IMR-90 (cell line): ENCODE data around the gene SEMA4D. TPM values are rescaled to one million over a fixed set of nuclear protein-coding genes. Genes with fewer than 3 reads are reported as not detected.

Experiments
- ATAC-seq: fragments of 200-7000 bp; cut with Tn5 transposase; 2 replicates; pipeline ENCODE4 v1.9.1; 2020; ENCODE audit warnings: low read depth, mild to moderate bottlenecking, moderate library complexity
- BruUV-seq: library from RNA; stranded (reverse); fragments of 400-500 nt; replicated peaks from 2 replicates; lab custom pipeline; 2021; lab: Mats Ljungman, UMichigan
- CTCF ChIA-PET: fragments of 300-600 bp; formaldehyde crosslinking; extraction: SDS; loops from one replicate; lab custom pipeline; 2021; ENCODE audit warnings: antibody characterized with exemption; lab: Yijun Ruan, JAX
- POLR2A ChIA-PET: fragments of 300-600 bp; sonication (Branson Sonifier 250); formaldehyde crosslinking; loops from one replicate; lab custom pipeline; 2022; ENCODE audit warnings: antibody characterized with exemption; ENCODE audit not compliant: unreplicated experiment; lab: Charles Lee
- DNase-seq: peaks from one replicate; pipeline ENCODE4 v3.0.0; 2013
- H2AFZ ChIP-seq: replicated peaks from 2 replicates; pipeline ENCODE3; 2013; ENCODE audit warnings: low read length, mild to moderate bottlenecking; ENCODE audit not compliant: poor library complexity
- H2AK5ac ChIP-seq: 2 replicates; pipeline ENCODE4 v1.6.1; 2013; ENCODE audit warnings: low read depth, low read length, inconsistent platforms
- H2AK9ac ChIP-seq: replicated peaks from 2 replicates; pipeline ENCODE3; 2013; ENCODE audit warnings: mild to moderate bottlenecking, low read depth, low read length, moderate library complexity; ENCODE audit not compliant: poor library complexity
- H2BK120ac ChIP-seq: 2 replicates; pipeline ENCODE4 v1.6.1; 2013; ENCODE audit warnings: low read depth, low read length, inconsistent platforms
- H2BK15ac ChIP-seq: 3 replicates; pipeline ENCODE4 v1.6.1; 2013; ENCODE audit warnings: low read depth, low read length, inconsistent platforms
- H2BK20ac ChIP-seq: 2 replicates; pipeline ENCODE4 v1.6.1; 2013; ENCODE audit warnings: low read depth, mild to moderate bottlenecking, inconsistent platforms, low read length, moderate library complexity
- H2BK5ac ChIP-seq: 2 replicates; pipeline ENCODE4 v1.6.1; 2013; ENCODE audit warnings: mild to moderate bottlenecking, low read depth, low read length, inconsistent platforms; ENCODE audit not compliant: poor library complexity, severe bottlenecking
- H3K14ac ChIP-seq: replicated peaks from 2 replicates; pipeline ENCODE4 v1.6.1; 2013; ENCODE audit warnings: low read depth, low read length, inconsistent platforms
- H3K18ac ChIP-seq: 2 replicates; pipeline ENCODE4 v1.6.1; 2013; ENCODE audit warnings: low read depth, low read length, control low read depth
- H3K23ac ChIP-seq: 2 replicates; pipeline ENCODE4 v1.6.1; 2013; ENCODE audit warnings: low read depth, low read length, inconsistent platforms
- H3K27ac ChIP-seq: 2 replicates; pipeline ENCODE4 v1.5.1; 2013; ENCODE audit warnings: mild to moderate bottlenecking, control low read depth, low read length; ENCODE audit not compliant: insufficient read depth
- H3K27me3 ChIP-seq: 2 replicates; pipeline ENCODE4 v1.6.1; 2013; ENCODE audit warnings: low read length; ENCODE audit not compliant: control insufficient read depth, insufficient read depth
- H3K36me3 ChIP-seq: 2 replicates; pipeline ENCODE4 v1.6.1; 2013; ENCODE audit warnings: low read length, mixed read lengths; ENCODE audit not compliant: control insufficient read depth, insufficient read depth
- H3K4ac ChIP-seq: 2 replicates; pipeline ENCODE4 v1.6.1; 2013; ENCODE audit warnings: low read depth, low read length, inconsistent platforms
- H3K4me1 ChIP-seq: 2 replicates; pipeline ENCODE4 v1.6.1; 2013; ENCODE audit warnings: low read length, mixed read lengths; ENCODE audit not compliant: control insufficient read depth, insufficient read depth
- H3K4me2 ChIP-seq: 2 replicates; pipeline ENCODE4 v1.6.1; 2013; ENCODE audit warnings: low read depth, mild to moderate bottlenecking, control low read depth, low read length, moderate library complexity
- H3K4me3 ChIP-seq: 2 replicates; pipeline ENCODE4 v1.5.1; 2013; ENCODE audit warnings: low read depth, mild to moderate bottlenecking, control low read depth, low read length, moderate library complexity; ENCODE audit not compliant: insufficient read depth
- H3K56ac ChIP-seq: 2 replicates; pipeline ENCODE4 v1.6.1; 2013; ENCODE audit warnings: low read length, inconsistent platforms; ENCODE audit not compliant: insufficient read depth; ENCODE audit errors: extremely low read depth
- H3K79me1 ChIP-seq, 2 experiments: 2 replicates each; pipeline ENCODE4 v1.6.1; 2013; ENCODE audit warnings: low read length in 2 of 2, inconsistent platforms in 1 of 2, low read depth in 1 of 2
- H3K9ac ChIP-seq: 2 replicates; pipeline ENCODE4 v1.6.1; 2013; ENCODE audit warnings: low read depth, low read length, control low read depth
- H3K9me1 ChIP-seq: 2 replicates; pipeline ENCODE4 v1.6.1; 2013; ENCODE audit warnings: low read length, inconsistent platforms; ENCODE audit not compliant: insufficient read depth
- H3K9me3 ChIP-seq: 2 replicates; pipeline ENCODE4 v1.6.1; 2013; ENCODE audit warnings: low read length; ENCODE audit not compliant: control insufficient read depth, insufficient read depth
- H4K20me1 ChIP-seq: 2 replicates; pipeline ENCODE4 v1.6.1; 2013; ENCODE audit warnings: low read length, inconsistent platforms; ENCODE audit not compliant: insufficient read depth
- H4K5ac ChIP-seq: 2 replicates; pipeline ENCODE4 v1.6.1; 2013; ENCODE audit warnings: mild to moderate bottlenecking, low read depth, low read length, control low read depth
- H4K8ac ChIP-seq, 2 experiments: 2 replicates each; pipeline ENCODE4 v1.6.1; 2013; ENCODE audit warnings: low read depth in 2 of 2, low read length in 2 of 2, control low read depth in 1 of 2, inconsistent platforms in 1 of 2
- H4K91ac ChIP-seq: 2 replicates; pipeline ENCODE4 v1.6.1; 2013; ENCODE audit warnings: low read depth, low read length, inconsistent platforms; ENCODE audit not compliant: insufficient read depth
- BHLHE40 ChIP-seq: fragments of 150-350 bp; IDR thresholded peaks from 2 replicates; pipeline ENCODE4 v1.6.1; 2016; ENCODE audit warnings: mild to moderate bottlenecking, low read depth, low read length
- CEBPB ChIP-seq: IDR thresholded peaks from 2 replicates; pipeline ENCODE4 v1.6.1; 2012; ENCODE audit warnings: low read depth, low read length, improper control_type of control experiment
- CHD1 ChIP-seq: IDR thresholded peaks from 2 replicates; pipeline ENCODE4 v1.6.1; 2012; ENCODE audit warnings: low read depth, low read length, improper control_type of control experiment
- CTCF ChIP-seq: conservative IDR thresholded peaks from 2 replicates; pipeline ENCODE4 v1.5.1; 2012; ENCODE audit warnings: mild to moderate bottlenecking, low read depth, low read length, improper control_type of control experiment
- ELK1 ChIP-seq: fragments of 150-350 bp; IDR thresholded peaks from 2 replicates; pipeline ENCODE4 v1.6.1; 2016; ENCODE audit warnings: low read depth, mild to moderate bottlenecking, low read length, moderate library complexity, borderline replicate concordance
- FOS ChIP-seq: fragments of 150-350 bp; IDR thresholded peaks from 2 replicates; pipeline ENCODE4 v1.6.1; 2016; ENCODE audit warnings: low read depth, low read length
- MAFK ChIP-seq: IDR thresholded peaks from 2 replicates; pipeline ENCODE4 v1.6.1; 2012; ENCODE audit warnings: low read depth, low read length, improper control_type of control experiment
- MAZ ChIP-seq: IDR thresholded peaks from 2 replicates; pipeline ENCODE4 v1.6.1; 2012; ENCODE audit warnings: low read depth, mild to moderate bottlenecking, low read length, improper control_type of control experiment, moderate library complexity, borderline replicate concordance
- MXI1 ChIP-seq: IDR thresholded peaks from 2 replicates; pipeline ENCODE4 v1.6.1; 2012; ENCODE audit warnings: low read depth, mild to moderate bottlenecking, low read length, moderate library complexity, borderline replicate concordance
- NFE2L2 ChIP-seq: fragments of 150-350 bp; IDR thresholded peaks from 2 replicates; pipeline ENCODE4 v1.6.1; 2016; ENCODE audit warnings: low read depth, mild to moderate bottlenecking, low read length
- POLR2A ChIP-seq: IDR thresholded peaks from 2 replicates; pipeline ENCODE4 v1.6.1; 2012; ENCODE audit warnings: mild to moderate bottlenecking, low read depth, low read length
- RAD21 ChIP-seq: IDR thresholded peaks from 2 replicates; pipeline ENCODE4 v1.6.1; 2012; ENCODE audit warnings: low read length, improper control_type of control experiment
- RCOR1 ChIP-seq: IDR thresholded peaks from 2 replicates; pipeline ENCODE4 v1.6.1; 2012; ENCODE audit warnings: mild to moderate bottlenecking, low read length, improper control_type of control experiment; ENCODE audit not compliant: insufficient replicate concordance
- RFX5 ChIP-seq: IDR thresholded peaks from 2 replicates; pipeline ENCODE4 v1.8.0; 2012; ENCODE audit warnings: low read depth, mild to moderate bottlenecking, low read length, moderate library complexity
- SMC3 ChIP-seq: fragments of 150-350 bp; IDR thresholded peaks from 2 replicates; pipeline ENCODE4 v1.6.1; 2016; ENCODE audit warnings: low read depth, mild to moderate bottlenecking, antibody characterized with exemption, low read length, moderate library complexity
- WGBS, 2 experiments: methylation state at CpG; one replicate each; pipeline versions ENCODE4 v1.1.5 to v1.1.7; 2013; ENCODE audit warnings: missing lambda C conversion rate in 2 of 2; ENCODE audit not compliant: insufficient read length in 1 of 2; ENCODE audit errors: extremely low coverage in 2 of 2; 5-methylcytosine and 5-hydroxymethylcytosine counted together
- dilution Hi-C: fragments of 300-500 bp; cut with HindIII; formaldehyde crosslinking; loops from one replicate; pipeline ENCODE4 v1.14.3; 2018; ENCODE audit warnings: low sequenced_read_pairs; ENCODE audit not compliant: unreplicated experiment
- in situ Hi-C: fragments of 300-500 bp; cut with MboI; formaldehyde crosslinking; loops from 3 replicates; pipeline ENCODE4 v1.14.3; 2019; ENCODE audit warnings: low sequenced_read_pairs, inconsistent platforms, mixed read lengths
- intact Hi-C: fragments of 100-400 bp; cut with micrococcal nuclease; formaldehyde crosslinking; loops from 2 replicates; pipeline ENCODE4 v1.10.0; 2022
- polyA plus RNA-seq, 3 experiments: library from polyadenylated mRNA; depleted of rRNA; stranded (reverse); fragments of >200 nt; gene quantifications; 2 replicates each; pipeline ENCODE4 v1.2.3, GENCODE V29; 2012; ENCODE audit warnings: low replicate concordance in 1 of 3
- total RNA-seq: library from RNA; depleted of rRNA; stranded (reverse); fragments of >200 nt; gene quantifications from 2 replicates; pipeline ENCODE4 v1.2.3, GENCODE V29; 2012
- TF ChIP-seq, protein P1 (sequence below): fragments of 150-350 bp; IDR thresholded peaks from 2 replicates; pipeline ENCODE4 v1.6.1; 2017; ENCODE audit warnings: mild to moderate bottlenecking, antibody characterized with exemption, low read length, low read depth

SEMA4D gene
- total and polyA plus RNA-seq, 2 of the 4 experiments (the other 2 are of a cell fraction): 0.90 to 1.5 TPM

GRCh38 chr9:89453452-89453851, 44.5 kb downstream of the SEMA4D start:
- Histone ChIP-seq H3K27ac (no peak overlapping the region), H3K9me3 (no peaks in the 10 kb centered on the region), H3K4ac (no peak overlapping the region), H3K27me3 (no peaks in the 10 kb centered on the region), H2BK120ac (no peak overlapping the region), H3K14ac (no peak overlapping the region), H3K4me2 (no peak overlapping the region), H3K79me1 (no peaks in the 10 kb centered on the region), H2BK20ac (no peak overlapping the region), H3K36me3 (peaks cover 10% of the 10 kb centered on the region), H3K18ac (no peak overlapping the region), H2BK5ac (no peak overlapping the region), H4K91ac (no peak overlapping the region), H3K9ac (no peak overlapping the region), H3K23ac (no peak overlapping the region), H4K8ac (no peak overlapping the region), H3K4me3 (no peak overlapping the region), H3K56ac (no peak overlapping the region), H2AK9ac (no peak overlapping the region), H4K20me1 (no peaks in the 10 kb centered on the region), H2AFZ (no peak overlapping the region), H2AK5ac (no peak overlapping the region), H3K4me1 (no peaks in the 10 kb centered on the region), H3K9me1 (0 out of 2 replicates have a peak, but pooled peaks cover 2% of the 10 kb centered on the region), H2BK15ac (no peak overlapping the region), H4K5ac (no peak overlapping the region)
- no peak for TF ChIP-seq CEBPB
- no peak for TF ChIP-seq MAZ
- TF ChIP-seq MAFK: no peak
- TF ChIP-seq, protein P1, sequence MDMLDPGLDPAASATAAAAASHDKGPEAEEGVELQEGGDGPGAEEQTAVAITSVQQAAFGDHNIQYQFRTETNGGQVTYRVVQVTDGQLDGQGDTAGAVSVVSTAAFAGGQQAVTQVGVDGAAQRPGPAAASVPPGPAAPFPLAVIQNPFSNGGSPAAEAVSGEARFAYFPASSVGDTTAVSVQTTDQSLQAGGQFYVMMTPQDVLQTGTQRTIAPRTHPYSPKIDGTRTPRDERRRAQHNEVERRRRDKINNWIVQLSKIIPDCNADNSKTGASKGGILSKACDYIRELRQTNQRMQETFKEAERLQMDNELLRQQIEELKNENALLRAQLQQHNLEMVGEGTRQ: no peak
- no peak for TF ChIP-seq FOS
- TF ChIP-seq POLR2A: no peak
- TF ChIP-seq CHD1: no peak
- no peak for TF ChIP-seq MXI1
- no peak for TF ChIP-seq BHLHE40
- no peak for TF ChIP-seq RFX5
- TF ChIP-seq NFE2L2: no peak
- TF ChIP-seq RCOR1: no peak
- no peak for TF ChIP-seq CTCF
- TF ChIP-seq SMC3: no peak
- TF ChIP-seq ELK1: no peak
- TF ChIP-seq RAD21: no peak
- ATAC-seq (no peak), DNase-seq (no peak)
- dilution Hi-C loops (no loop called here), intact Hi-C loops (no loop called here), in situ Hi-C loops (no loop called here)
- CTCF ChIA-PET: no interaction called here
- POLR2A ChIA-PET: no interaction called here
- 96% methylated on average over 5 of the region's 11 CpGs; no CpG with 5 or more reads in 1 of the 2 experiments for WGBS, 2 experiments
- no TSS peak for BruUV-seq
